OCI-LY7 (cell line): Measurements from ENCODE around the gene ACVRL1.

ENCODE experiments used
- EZH2phosphoT487 ChIP-seq: fragments of 200-600 bp; sonication (generic); IDR thresholded peaks from 2 replicates; pipeline ENCODE4 v1.6.1; 2018; ENCODE audit warnings: low read depth, borderline replicate concordance, mild to moderate bottlenecking, mixed run types, antibody characterized with exemption, low read length, moderate library complexity, mixed read lengths
- TF ChIP-seq, protein P1 (sequence below): fragments of 200-600 bp; sonication (generic); conservative IDR thresholded peaks from 2 replicates; pipeline ENCODE4 v1.5.1; 2014; ENCODE audit warnings: mild to moderate bottlenecking, antibody characterized with exemption, low read length, moderate library complexity, mixed read lengths

- TF ChIP-seq, protein P1, sequence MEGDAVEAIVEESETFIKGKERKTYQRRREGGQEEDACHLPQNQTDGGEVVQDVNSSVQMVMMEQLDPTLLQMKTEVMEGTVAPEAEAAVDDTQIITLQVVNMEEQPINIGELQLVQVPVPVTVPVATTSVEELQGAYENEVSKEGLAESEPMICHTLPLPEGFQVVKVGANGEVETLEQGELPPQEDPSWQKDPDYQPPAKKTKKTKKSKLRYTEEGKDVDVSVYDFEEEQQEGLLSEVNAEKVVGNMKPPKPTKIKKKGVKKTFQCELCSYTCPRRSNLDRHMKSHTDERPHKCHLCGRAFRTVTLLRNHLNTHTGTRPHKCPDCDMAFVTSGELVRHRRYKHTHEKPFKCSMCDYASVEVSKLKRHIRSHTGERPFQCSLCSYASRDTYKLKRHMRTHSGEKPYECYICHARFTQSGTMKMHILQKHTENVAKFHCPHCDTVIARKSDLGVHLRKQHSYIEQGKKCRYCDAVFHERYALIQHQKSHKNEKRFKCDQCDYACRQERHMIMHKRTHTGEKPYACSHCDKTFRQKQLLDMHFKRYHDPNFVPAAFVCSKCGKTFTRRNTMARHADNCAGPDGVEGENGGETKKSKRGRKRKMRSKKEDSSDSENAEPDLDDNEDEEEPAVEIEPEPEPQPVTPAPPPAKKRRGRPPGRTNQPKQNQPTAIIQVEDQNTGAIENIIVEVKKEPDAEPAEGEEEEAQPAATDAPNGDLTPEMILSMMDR = no peak
- no peak for TF ChIP-seq EZH2phosphoT487
Measured at GRCh38 chr12:51941604-51942003, 34.3 kb downstream of the ACVRL1 start.
